B cell (primary cell): ENCODE results near the gene MAP3K6. TPM values are rescaled to one million over a fixed set of nuclear protein-coding genes. Genes with fewer than 3 reads are reported as not detected.

Experiments
- ATAC-seq: fragments of 200-7000 bp; cut with Tn5 transposase; one replicate; pipeline ENCODE4 v1.10.0; 2021; ENCODE audit warnings: low read depth, mild to moderate bottlenecking, moderate number of reproducible peaks, moderate library complexity
- CTCF ChIA-PET: fragments of 350-600 bp; sonication (Branson Sonifier 250); formaldehyde crosslinking; loops from one replicate; lab custom pipeline; 2021; ENCODE audit warnings: antibody characterized with exemption, inconsistent platforms; lab: Charles Lee
- POLR2A ChIA-PET: fragments of 350-600 bp; sonication (Branson Sonifier 250); formaldehyde crosslinking; loops from one replicate; lab custom pipeline; 2021; ENCODE audit warnings: antibody characterized with exemption; lab: Charles Lee
- DNase-seq: peaks from one replicate; pipeline ENCODE4 v3.0.0; 2013
- H2AFZ ChIP-seq: 2 replicates; pipeline ENCODE4 v1.6.1; 2012; ENCODE audit warnings: mild to moderate bottlenecking, low read depth, low read length; ENCODE audit not compliant: insufficient read depth, poor library complexity, severe bottlenecking
- H3K27ac ChIP-seq, 2 donors: 1 replicate in 1 of 2; 2 replicates in 1 of 2; pipeline ENCODE4 v1.5.1; 2012 to 2013; ENCODE audit warnings: low read length in 2 of 2, mild to moderate bottlenecking in 2 of 2, moderate library complexity in 1 of 2
- H3K27me3 ChIP-seq, 4 experiments: fragments of 200-600 bp in 1 of 4; sonication (generic) in 1 of 4; replicated peaks in 1 of 4; 1 replicate in 2 of 4; 2 replicates in 2 of 4; pipeline versions ENCODE4 v1.6.1 to v1.7.0; 2013 to 2016; ENCODE audit warnings: low read length in 3 of 4, mild to moderate bottlenecking in 2 of 4, mixed read lengths in 1 of 4, moderate library complexity in 1 of 4; ENCODE audit not compliant: insufficient read depth in 4 of 4, control insufficient read depth in 3 of 4; ENCODE audit errors: control extremely low read depth in 1 of 4
- H3K36me3 ChIP-seq, 2 experiments: replicated peaks in 1 of 2; 1 replicate in 1 of 2; 2 replicates in 1 of 2; pipeline versions ENCODE4 v1.6.1 to v1.7.1; 2013; ENCODE audit warnings: low read length in 1 of 2; ENCODE audit not compliant: insufficient read depth in 2 of 2, control insufficient read depth in 1 of 2; ENCODE audit errors: control extremely low read depth in 1 of 2, extremely low read depth in 1 of 2
- H3K4me1 ChIP-seq, 2 donors: fragments of 200-600 bp in 1 of 2; sonication (generic) in 1 of 2; 1 replicate in 1 of 2; 2 replicates in 1 of 2; pipeline versions ENCODE4 v1.5.1 to v1.6.1; 2013 to 2017; ENCODE audit warnings: low read length in 2 of 2; ENCODE audit not compliant: control insufficient read depth in 2 of 2, insufficient read depth in 2 of 2
- H3K4me2 ChIP-seq: replicated peaks from 2 replicates; pipeline ENCODE3; 2012; ENCODE audit warnings: mild to moderate bottlenecking, low read depth, low read length; ENCODE audit not compliant: poor library complexity, severe bottlenecking
- H3K4me3 ChIP-seq, 5 experiments: fragments of 200-600 bp in 1 of 5; sonication (generic) in 1 of 5; 1 replicate in 3 of 5; 2 replicates in 2 of 5; pipeline versions ENCODE4 v1.5.1 to v1.7.0; 2011 to 2016; ENCODE audit warnings: low read length in 4 of 5, mild to moderate bottlenecking in 4 of 5, low read depth in 2 of 5, control low read depth in 1 of 5, moderate library complexity in 1 of 5; ENCODE audit not compliant: insufficient read depth in 1 of 5; ENCODE audit errors: control extremely low read depth in 1 of 5, extremely low read depth in 1 of 5
- H3K79me2 ChIP-seq: fragments of 200-600 bp; sonication (generic); one replicate; pipeline ENCODE4 v1.6.0; 2016; ENCODE audit warnings: low read length; ENCODE audit not compliant: control insufficient read depth, insufficient read depth
- H3K9ac ChIP-seq: fragments of 200-600 bp; sonication (generic); 2 replicates; pipeline ENCODE4 v1.6.1; 2017; ENCODE audit warnings: mild to moderate bottlenecking, low read length, moderate library complexity
- H3K9me3 ChIP-seq, 3 donors: one replicate each; pipeline versions ENCODE4 v1.6.1 to v1.7.1; 2013; ENCODE audit warnings: low read length in 2 of 3; ENCODE audit not compliant: control insufficient read depth in 2 of 3, insufficient read depth in 1 of 3; ENCODE audit errors: control extremely low read depth in 1 of 3
- H4K20me1 ChIP-seq: 2 replicates; pipeline ENCODE4 v1.6.0; 2012; ENCODE audit warnings: mild to moderate bottlenecking, low read length; ENCODE audit not compliant: insufficient read depth, control insufficient read depth, poor library complexity, severe bottlenecking
- H3K27ac Mint-ChIP-seq: one replicate; pipeline ENCODE4 v1.8.0; 2021; ENCODE audit warnings: mixed read lengths
- H3K27me3 Mint-ChIP-seq: one replicate; pipeline ENCODE4 v1.8.0; 2021; ENCODE audit warnings: mixed read lengths
- H3K4me1 Mint-ChIP-seq: one replicate; pipeline ENCODE4 v1.8.0; 2021; ENCODE audit warnings: mixed read lengths
- H3K4me3 Mint-ChIP-seq: one replicate; pipeline ENCODE4 v1.8.0; 2021; ENCODE audit warnings: mixed read lengths
- H3K9me3 Mint-ChIP-seq: one replicate; pipeline ENCODE4 v1.8.0; 2022; ENCODE audit warnings: mixed read lengths; ENCODE audit not compliant: insufficient read depth
- CTCF ChIP-seq: fragments of 200-600 bp; IDR thresholded peaks from one replicate; pipeline ENCODE4 v1.8.0; 2022; ENCODE audit warnings: antibody characterized with exemption, mild to moderate bottlenecking
- EZH2 ChIP-seq: IDR thresholded peaks from 2 replicates; pipeline ENCODE4 v1.6.1; 2012; ENCODE audit warnings: borderline replicate concordance, low read depth, mild to moderate bottlenecking, moderate library complexity, low read length; ENCODE audit not compliant: insufficient read depth, poor library complexity, severe bottlenecking
- WGBS: methylation state at CpG from one replicate; pipeline ENCODE4 v1.1.5; 2013; ENCODE audit warnings: missing lambda C conversion rate; ENCODE audit not compliant: insufficient coverage; 5-methylcytosine and 5-hydroxymethylcytosine counted together
- intact Hi-C: fragments of 100-400 bp; cut with micrococcal nuclease; formaldehyde crosslinking; loops from one replicate; pipeline ENCODE4 v1.10.0; 2022
- polyA plus RNA-seq: library from polyadenylated mRNA; depleted of rRNA; stranded (reverse); fragments of >200 nt; gene quantifications from 2 replicates; pipeline ENCODE4 v1.2.3, GENCODE V29; 2012
- total RNA-seq, 2 donors: library from RNA; stranded (reverse); fragments of 120-200 nt in 1 of 2; gene quantifications; 1 replicate in 1 of 2; 2 replicates in 1 of 2; pipeline versions ENCODE4 v1.2.3 to v1.2.4, GENCODE V29; 2013 to 2022

Gene MAP3K6
- total and polyA plus RNA-seq, 2 donors (not counting 1 experiment from before 2014, with no cell fraction given): 9.4 to 11.0 TPM

- peaks cover 52% of the 10 kb centered on the region for H3K4me1 Mint-ChIP-seq
- Histone ChIP-seq H3K9ac (no peak overlapping the region), H3K4me3 (no peak overlapping the region), H3K79me2 (no peaks in the 10 kb centered on the region), H3K36me3 (no peaks in the 10 kb centered on the region), H3K27ac (no peak overlapping the region), H4K20me1 (peaks cover 7% of the 10 kb centered on the region), H3K27me3 (no peaks in the 10 kb centered on the region), H3K9me3 (no peaks in the 10 kb centered on the region), H3K4me2 (no peak overlapping the region), H2AFZ (no peak overlapping the region), H3K4me1 (peaks cover 29 to 46% of the 10 kb centered on the region in 2 donors)
- intact Hi-C loops: no loop called here
- ChIA-PET CTCF (interaction anchor here (2.9 to 3.2 kb wide), 4 partner anchors 23 to 65 kb away, joined by 13 to 49 read pairs (median 25); no protein-coding TSS in a partner anchor), POLR2A (interaction anchor here (1.3 to 4.7 kb wide), 3 partner anchors 19 to 33 kb away, joined by 3 to 14 read pairs (median 4); partner anchors contain the start of genes CD164L2 and SYTL1)
- H3K9me3 Mint-ChIP-seq: no peaks in the 10 kb centered on the region
- peak overlapping the region; percentile 15 for H3K27ac Mint-ChIP-seq
- no peak for TF ChIP-seq CTCF
- no peak for TF ChIP-seq EZH2
- peak overlapping the region; percentile 45 for H3K4me3 Mint-ChIP-seq
- ATAC-seq: no peak
- 91% methylated on average over 13 of the region's 26 CpGs for WGBS
- no peaks in the 10 kb centered on the region for H3K27me3 Mint-ChIP-seq
- DNase-seq: no peak
Measured at GRCh38 chr1:27363766-27364695, 2.7 kb downstream of the MAP3K6 start.

- Mint-ChIP-seq H3K27ac (no peak overlapping the region), H3K4me1 (peaks cover 54% of the 10 kb centered on the region), H3K9me3 (no peaks in the 10 kb centered on the region), H3K4me3 (peak overlapping the region; percentile 92), H3K27me3 (no peaks in the 10 kb centered on the region)
- DNase-seq: no peak
- Histone ChIP-seq H3K36me3 (no peaks in the 10 kb centered on the region), H4K20me1 (peaks cover 8% of the 10 kb centered on the region), H3K4me1 (peaks cover 36 to 57% of the 10 kb centered on the region in 2 donors), H3K27ac (no peak overlapping the region), H3K79me2 (no peaks in the 10 kb centered on the region), H2AFZ (no peak overlapping the region), H3K4me2 (no peak overlapping the region), H3K9me3 (no peaks in the 10 kb centered on the region), H3K27me3 (no peaks in the 10 kb centered on the region), H3K9ac (no peak overlapping the region), H3K4me3 (no peak overlapping the region)
- TF ChIP-seq EZH2 (no peak), CTCF (no peak)
- ChIA-PET CTCF (interaction anchor here (0.6 to 11.0 kb wide), 10 partner anchors 12 to 246 kb away, joined by 3 to 132 read pairs (median 5); partner anchors contain the start of gene SYTL1), POLR2A (no interaction called here)
- WGBS: 94% methylated on average over 7 of the region's 8 CpGs
- intact Hi-C loops: no loop called here
- ATAC-seq: no peak
Measured at GRCh38 chr1:27361553-27361952, 5.2 kb downstream of the MAP3K6 start.
